IMR-90 (cell line): ENCODE measurements around the gene IDS. TPM values are rescaled to one million over a fixed set of nuclear protein-coding genes. Genes with fewer than 3 reads are reported as not detected.

Experiments used
- ATAC-seq: fragments of 200-7000 bp; cut with Tn5 transposase; 2 replicates; pipeline ENCODE4 v1.9.1; 2020; ENCODE audit warnings: low read depth, mild to moderate bottlenecking, moderate library complexity
- BruUV-seq: library from RNA; stranded (reverse); fragments of 400-500 nt; replicated peaks from 2 replicates; lab custom pipeline; 2021; lab: Mats Ljungman, UMichigan
- CTCF ChIA-PET: fragments of 300-600 bp; formaldehyde crosslinking; extraction: SDS; loops from one replicate; lab custom pipeline; 2021; ENCODE audit warnings: antibody characterized with exemption; lab: Yijun Ruan, JAX
- POLR2A ChIA-PET: fragments of 300-600 bp; sonication (Branson Sonifier 250); formaldehyde crosslinking; loops from one replicate; lab custom pipeline; 2022; ENCODE audit warnings: antibody characterized with exemption; ENCODE audit not compliant: unreplicated experiment; lab: Charles Lee
- DNase-seq: peaks from one replicate; pipeline ENCODE4 v3.0.0; 2013
- H2AFZ ChIP-seq: replicated peaks from 2 replicates; pipeline ENCODE3; 2013; ENCODE audit warnings: low read length, mild to moderate bottlenecking; ENCODE audit not compliant: poor library complexity
- H2AK5ac ChIP-seq: 2 replicates; pipeline ENCODE4 v1.6.1; 2013; ENCODE audit warnings: low read depth, low read length, inconsistent platforms
- H2AK9ac ChIP-seq: replicated peaks from 2 replicates; pipeline ENCODE3; 2013; ENCODE audit warnings: mild to moderate bottlenecking, low read depth, low read length, moderate library complexity; ENCODE audit not compliant: poor library complexity
- H2BK120ac ChIP-seq: 2 replicates; pipeline ENCODE4 v1.6.1; 2013; ENCODE audit warnings: low read depth, low read length, inconsistent platforms
- H2BK15ac ChIP-seq: 3 replicates; pipeline ENCODE4 v1.6.1; 2013; ENCODE audit warnings: low read depth, low read length, inconsistent platforms
- H2BK20ac ChIP-seq: 2 replicates; pipeline ENCODE4 v1.6.1; 2013; ENCODE audit warnings: low read depth, mild to moderate bottlenecking, inconsistent platforms, low read length, moderate library complexity
- H2BK5ac ChIP-seq: 2 replicates; pipeline ENCODE4 v1.6.1; 2013; ENCODE audit warnings: mild to moderate bottlenecking, low read depth, low read length, inconsistent platforms; ENCODE audit not compliant: poor library complexity, severe bottlenecking
- H3K14ac ChIP-seq: replicated peaks from 2 replicates; pipeline ENCODE4 v1.6.1; 2013; ENCODE audit warnings: low read depth, low read length, inconsistent platforms
- H3K18ac ChIP-seq: 2 replicates; pipeline ENCODE4 v1.6.1; 2013; ENCODE audit warnings: low read depth, low read length, control low read depth
- H3K23ac ChIP-seq: 2 replicates; pipeline ENCODE4 v1.6.1; 2013; ENCODE audit warnings: low read depth, low read length, inconsistent platforms
- H3K27ac ChIP-seq: 2 replicates; pipeline ENCODE4 v1.5.1; 2013; ENCODE audit warnings: mild to moderate bottlenecking, control low read depth, low read length; ENCODE audit not compliant: insufficient read depth
- H3K27me3 ChIP-seq: 2 replicates; pipeline ENCODE4 v1.6.1; 2013; ENCODE audit warnings: low read length; ENCODE audit not compliant: control insufficient read depth, insufficient read depth
- H3K36me3 ChIP-seq: 2 replicates; pipeline ENCODE4 v1.6.1; 2013; ENCODE audit warnings: low read length, mixed read lengths; ENCODE audit not compliant: control insufficient read depth, insufficient read depth
- H3K4ac ChIP-seq: 2 replicates; pipeline ENCODE4 v1.6.1; 2013; ENCODE audit warnings: low read depth, low read length, inconsistent platforms
- H3K4me1 ChIP-seq: 2 replicates; pipeline ENCODE4 v1.6.1; 2013; ENCODE audit warnings: low read length, mixed read lengths; ENCODE audit not compliant: control insufficient read depth, insufficient read depth
- H3K4me2 ChIP-seq: 2 replicates; pipeline ENCODE4 v1.6.1; 2013; ENCODE audit warnings: low read depth, mild to moderate bottlenecking, control low read depth, low read length, moderate library complexity
- H3K4me3 ChIP-seq: 2 replicates; pipeline ENCODE4 v1.5.1; 2013; ENCODE audit warnings: low read depth, mild to moderate bottlenecking, control low read depth, low read length, moderate library complexity; ENCODE audit not compliant: insufficient read depth
- H3K56ac ChIP-seq: 2 replicates; pipeline ENCODE4 v1.6.1; 2013; ENCODE audit warnings: low read length, inconsistent platforms; ENCODE audit not compliant: insufficient read depth; ENCODE audit errors: extremely low read depth
- H3K79me1 ChIP-seq, 2 experiments: 2 replicates each; pipeline ENCODE4 v1.6.1; 2013; ENCODE audit warnings: low read length in 2 of 2, inconsistent platforms in 1 of 2, low read depth in 1 of 2
- H3K9ac ChIP-seq: 2 replicates; pipeline ENCODE4 v1.6.1; 2013; ENCODE audit warnings: low read depth, low read length, control low read depth
- H3K9me1 ChIP-seq: 2 replicates; pipeline ENCODE4 v1.6.1; 2013; ENCODE audit warnings: low read length, inconsistent platforms; ENCODE audit not compliant: insufficient read depth
- H3K9me3 ChIP-seq: 2 replicates; pipeline ENCODE4 v1.6.1; 2013; ENCODE audit warnings: low read length; ENCODE audit not compliant: control insufficient read depth, insufficient read depth
- H4K20me1 ChIP-seq: 2 replicates; pipeline ENCODE4 v1.6.1; 2013; ENCODE audit warnings: low read length, inconsistent platforms; ENCODE audit not compliant: insufficient read depth
- H4K5ac ChIP-seq: 2 replicates; pipeline ENCODE4 v1.6.1; 2013; ENCODE audit warnings: mild to moderate bottlenecking, low read depth, low read length, control low read depth
- H4K8ac ChIP-seq, 2 experiments: 2 replicates each; pipeline ENCODE4 v1.6.1; 2013; ENCODE audit warnings: low read depth in 2 of 2, low read length in 2 of 2, control low read depth in 1 of 2, inconsistent platforms in 1 of 2
- H4K91ac ChIP-seq: 2 replicates; pipeline ENCODE4 v1.6.1; 2013; ENCODE audit warnings: low read depth, low read length, inconsistent platforms; ENCODE audit not compliant: insufficient read depth
- BHLHE40 ChIP-seq: fragments of 150-350 bp; IDR thresholded peaks from 2 replicates; pipeline ENCODE4 v1.6.1; 2016; ENCODE audit warnings: mild to moderate bottlenecking, low read depth, low read length
- MAFK ChIP-seq: IDR thresholded peaks from 2 replicates; pipeline ENCODE4 v1.6.1; 2012; ENCODE audit warnings: low read depth, low read length, improper control_type of control experiment
- MAZ ChIP-seq: IDR thresholded peaks from 2 replicates; pipeline ENCODE4 v1.6.1; 2012; ENCODE audit warnings: low read depth, mild to moderate bottlenecking, low read length, improper control_type of control experiment, moderate library complexity, borderline replicate concordance
- NFE2L2 ChIP-seq: fragments of 150-350 bp; IDR thresholded peaks from 2 replicates; pipeline ENCODE4 v1.6.1; 2016; ENCODE audit warnings: low read depth, mild to moderate bottlenecking, low read length
- POLR2A ChIP-seq: IDR thresholded peaks from 2 replicates; pipeline ENCODE4 v1.6.1; 2012; ENCODE audit warnings: mild to moderate bottlenecking, low read depth, low read length
- RAD21 ChIP-seq: IDR thresholded peaks from 2 replicates; pipeline ENCODE4 v1.6.1; 2012; ENCODE audit warnings: low read length, improper control_type of control experiment
- WGBS, 2 experiments: methylation state at CpG; one replicate each; pipeline versions ENCODE4 v1.1.5 to v1.1.7; 2013; ENCODE audit warnings: missing lambda C conversion rate in 2 of 2; ENCODE audit not compliant: insufficient read length in 1 of 2; ENCODE audit errors: extremely low coverage in 2 of 2; 5-methylcytosine and 5-hydroxymethylcytosine counted together
- dilution Hi-C: fragments of 300-500 bp; cut with HindIII; formaldehyde crosslinking; loops from one replicate; pipeline ENCODE4 v1.14.3; 2018; ENCODE audit warnings: low sequenced_read_pairs; ENCODE audit not compliant: unreplicated experiment
- in situ Hi-C: fragments of 300-500 bp; cut with MboI; formaldehyde crosslinking; loops from 3 replicates; pipeline ENCODE4 v1.14.3; 2019; ENCODE audit warnings: low sequenced_read_pairs, inconsistent platforms, mixed read lengths
- intact Hi-C: fragments of 100-400 bp; cut with micrococcal nuclease; formaldehyde crosslinking; loops from 2 replicates; pipeline ENCODE4 v1.10.0; 2022
- polyA plus RNA-seq, 3 experiments: library from polyadenylated mRNA; depleted of rRNA; stranded (reverse); fragments of >200 nt; gene quantifications; 2 replicates each; pipeline ENCODE4 v1.2.3, GENCODE V29; 2012; ENCODE audit warnings: low replicate concordance in 1 of 3
- total RNA-seq: library from RNA; depleted of rRNA; stranded (reverse); fragments of >200 nt; gene quantifications from 2 replicates; pipeline ENCODE4 v1.2.3, GENCODE V29; 2012
- TF ChIP-seq, protein P1 (sequence below): fragments of 150-350 bp; IDR thresholded peaks from 2 replicates; pipeline ENCODE4 v1.6.1; 2016; ENCODE audit warnings: low read depth, mild to moderate bottlenecking, low read length, moderate library complexity, borderline replicate concordance
- TF ChIP-seq, protein P2 (sequence below): conservative IDR thresholded peaks from 2 replicates; pipeline ENCODE4 v1.5.1; 2012; ENCODE audit warnings: mild to moderate bottlenecking, low read depth, low read length, improper control_type of control experiment

IDS gene
- total and polyA plus RNA-seq, 2 of the 4 experiments (the other 2 are of a cell fraction) = 26.3 to 56.9 TPM

DNA sequence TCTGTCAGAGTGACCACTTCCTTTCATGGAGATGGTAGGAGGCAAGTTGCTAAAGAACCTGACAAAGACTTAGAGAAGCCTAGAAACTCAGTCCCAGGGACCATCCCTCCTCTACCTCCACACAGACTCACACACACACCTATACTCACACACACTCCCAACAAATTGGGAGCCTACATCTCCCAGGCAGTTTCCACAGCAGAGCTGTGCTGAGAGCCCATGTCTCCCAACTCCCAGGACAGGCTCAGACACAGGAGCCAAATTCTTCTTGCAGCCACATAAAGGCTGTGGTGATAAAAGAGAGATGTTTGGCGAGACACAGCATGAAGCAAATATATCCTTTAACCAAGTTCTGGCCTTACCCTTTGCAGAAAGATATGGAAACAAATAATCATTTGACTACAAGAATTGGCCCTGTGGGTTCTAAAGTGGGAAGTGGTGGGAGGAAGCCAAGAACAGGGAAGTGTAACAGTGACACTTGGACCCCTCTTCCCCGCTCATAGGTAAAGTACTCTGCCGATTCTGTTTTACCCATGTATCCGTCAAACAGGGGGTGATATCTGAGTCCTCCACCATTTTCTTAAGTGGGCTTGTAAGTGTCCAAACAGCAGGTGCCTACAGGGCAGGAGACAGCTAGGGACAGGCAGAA lies 11.0 kb upstream of the IDS start:
- no peak overlapping the region for H3K14ac ChIP-seq
- no peak overlapping the region for H3K23ac ChIP-seq
- ATAC-seq = no peak
- no peak overlapping the region for H4K91ac ChIP-seq
- no peak for DNase-seq
- intact Hi-C loops (no loop called here), dilution Hi-C loops (no loop called here), in situ Hi-C loops (loop anchor here (25.0 kb wide), 1 partner anchor 1221 kb away; no protein-coding TSS in a partner anchor)
- TF ChIP-seq POLR2A = no peak
- TF ChIP-seq, protein P1, sequence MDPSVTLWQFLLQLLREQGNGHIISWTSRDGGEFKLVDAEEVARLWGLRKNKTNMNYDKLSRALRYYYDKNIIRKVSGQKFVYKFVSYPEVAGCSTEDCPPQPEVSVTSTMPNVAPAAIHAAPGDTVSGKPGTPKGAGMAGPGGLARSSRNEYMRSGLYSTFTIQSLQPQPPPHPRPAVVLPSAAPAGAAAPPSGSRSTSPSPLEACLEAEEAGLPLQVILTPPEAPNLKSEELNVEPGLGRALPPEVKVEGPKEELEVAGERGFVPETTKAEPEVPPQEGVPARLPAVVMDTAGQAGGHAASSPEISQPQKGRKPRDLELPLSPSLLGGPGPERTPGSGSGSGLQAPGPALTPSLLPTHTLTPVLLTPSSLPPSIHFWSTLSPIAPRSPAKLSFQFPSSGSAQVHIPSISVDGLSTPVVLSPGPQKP = no peak
- TF ChIP-seq BHLHE40 = no peak
- no peak for TF ChIP-seq RAD21
- TF ChIP-seq MAZ = no peak
- TF ChIP-seq, protein P2, sequence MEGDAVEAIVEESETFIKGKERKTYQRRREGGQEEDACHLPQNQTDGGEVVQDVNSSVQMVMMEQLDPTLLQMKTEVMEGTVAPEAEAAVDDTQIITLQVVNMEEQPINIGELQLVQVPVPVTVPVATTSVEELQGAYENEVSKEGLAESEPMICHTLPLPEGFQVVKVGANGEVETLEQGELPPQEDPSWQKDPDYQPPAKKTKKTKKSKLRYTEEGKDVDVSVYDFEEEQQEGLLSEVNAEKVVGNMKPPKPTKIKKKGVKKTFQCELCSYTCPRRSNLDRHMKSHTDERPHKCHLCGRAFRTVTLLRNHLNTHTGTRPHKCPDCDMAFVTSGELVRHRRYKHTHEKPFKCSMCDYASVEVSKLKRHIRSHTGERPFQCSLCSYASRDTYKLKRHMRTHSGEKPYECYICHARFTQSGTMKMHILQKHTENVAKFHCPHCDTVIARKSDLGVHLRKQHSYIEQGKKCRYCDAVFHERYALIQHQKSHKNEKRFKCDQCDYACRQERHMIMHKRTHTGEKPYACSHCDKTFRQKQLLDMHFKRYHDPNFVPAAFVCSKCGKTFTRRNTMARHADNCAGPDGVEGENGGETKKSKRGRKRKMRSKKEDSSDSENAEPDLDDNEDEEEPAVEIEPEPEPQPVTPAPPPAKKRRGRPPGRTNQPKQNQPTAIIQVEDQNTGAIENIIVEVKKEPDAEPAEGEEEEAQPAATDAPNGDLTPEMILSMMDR = no peak
- TF ChIP-seq MAFK = no peak
- no peak for TF ChIP-seq NFE2L2
- H4K8ac ChIP-seq = no peak overlapping the region
- no peak overlapping the region for H3K4me2 ChIP-seq
- H4K20me1 ChIP-seq = no peaks in the 10 kb centered on the region
- H3K4me1 ChIP-seq = 0 out of 2 replicates have a peak, but pooled peaks cover under 1% of the 10 kb centered on the region
- no peak overlapping the region for H3K4ac ChIP-seq
- ChIA-PET CTCF (no interaction called here), POLR2A (no interaction called here)
- H3K9me1 ChIP-seq = no peaks in the 10 kb centered on the region
- no peaks in the 10 kb centered on the region for H3K9me3 ChIP-seq
- WGBS, 2 experiments = no CpG with 5 or more reads among the region's 4 CpGs
- no peak overlapping the region for H3K27ac ChIP-seq
- no peaks in the 10 kb centered on the region for H3K36me3 ChIP-seq
- no peak overlapping the region for H2BK15ac ChIP-seq
- no peak overlapping the region for H3K18ac ChIP-seq
- H3K4me3 ChIP-seq = no peak overlapping the region
- H2BK20ac ChIP-seq = no peak overlapping the region
- peak overlapping the region; percentile 18 for H2AK9ac ChIP-seq
- no peak overlapping the region for H2BK120ac ChIP-seq
- H4K5ac ChIP-seq = no peak overlapping the region
- H2AK5ac ChIP-seq = no peak overlapping the region
- no peaks in the 10 kb centered on the region for H3K79me1 ChIP-seq
- H2BK5ac ChIP-seq = no peak overlapping the region
- no TSS peak for BruUV-seq
- no peak overlapping the region for H3K9ac ChIP-seq
- H2AFZ ChIP-seq = no peak overlapping the region
- H3K27me3 ChIP-seq = peaks cover under 1% of the 10 kb centered on the region; the same call in 1 of the 2 replicates
- H3K56ac ChIP-seq = no peak overlapping the region
